Activated T-cell treated with anti-CD3 and anti-CD28 coated beads, Interleukin-2, amount 50 U/mL, for 72 hours (primary cell): ENCODE measurements around the gene PARP14. TPM values are rescaled to one million over a fixed set of nuclear protein-coding genes. Genes with fewer than 3 reads are reported as not detected.
"Not testable (repeated sequence)": the region's sequence is repeated elsewhere in the genome, so short reads cannot be mapped to it uniquely, and the experiment has no call there.

ENCODE experiments used
- ATAC-seq, 2 donors: fragments of 150-1000 bp; cut with Tn5 transposase; replicated peaks in 1 of 2; 2 replicates each; pipeline ENCODE4 v1.10.0; 2021; ENCODE audit warnings: moderate library complexity in 2 of 2, mild to moderate bottlenecking in 1 of 2
- DNase-seq, 2 donors: peaks; one replicate each; pipeline ENCODE4 v3.0.0; 2021 to 2022; ENCODE audit warnings: mixed read lengths in 1 of 2
- H3K27ac Mint-ChIP-seq: one replicate; pipeline ENCODE4 v1.8.0; 2022; ENCODE audit warnings: mild to moderate bottlenecking, moderate library complexity, mixed read lengths
- H3K27me3 Mint-ChIP-seq: one replicate; pipeline ENCODE4 v1.8.0; 2022; ENCODE audit warnings: low read depth, mixed read lengths
- H3K36me3 Mint-ChIP-seq, 2 donors: one replicate each; pipeline ENCODE4 v1.8.0; 2022; ENCODE audit warnings: mixed read lengths in 2 of 2, mild to moderate bottlenecking in 1 of 2; ENCODE audit not compliant: insufficient read depth in 2 of 2
- H3K4me1 Mint-ChIP-seq: one replicate; pipeline ENCODE4 v1.8.0; 2022; ENCODE audit warnings: low read depth, mixed read lengths
- H3K4me3 Mint-ChIP-seq, 2 donors: one replicate each; pipeline ENCODE4 v1.8.0; 2022; ENCODE audit warnings: mild to moderate bottlenecking in 2 of 2, mixed read lengths in 2 of 2, moderate library complexity in 2 of 2
- H3K9me3 Mint-ChIP-seq, 2 donors: one replicate each; pipeline ENCODE4 v1.8.0; 2022; ENCODE audit warnings: mixed read lengths in 2 of 2
- total RNA-seq, 2 donors: library from RNA; stranded (reverse); gene quantifications; one replicate each; pipeline ENCODE4 v1.2.3, GENCODE V29; 2022

PARP14 gene
- total RNA-seq, 2 donors from 2014 or later, result 56.5 to 80.1 TPM

DNA sequence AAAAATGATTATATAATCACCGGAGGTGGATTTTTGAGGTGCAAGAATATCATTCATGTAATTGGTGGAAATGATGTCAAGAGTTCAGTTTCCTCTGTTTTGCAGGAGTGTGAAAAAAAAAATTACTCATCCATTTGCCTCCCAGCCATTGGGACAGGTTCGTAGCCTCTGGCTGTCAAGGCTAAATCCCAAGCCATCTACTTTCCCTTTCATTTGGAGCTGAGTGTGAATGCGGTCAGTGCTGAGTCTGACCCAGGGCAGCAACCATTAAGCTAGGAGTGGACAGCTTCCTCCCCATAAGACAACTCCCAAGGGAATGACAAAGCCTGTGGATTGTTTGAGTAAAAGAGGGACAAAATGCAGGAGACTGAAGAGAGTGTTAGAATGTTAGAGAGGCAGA lies 33.6 kb downstream of the PARP14 start:
- Mint-ChIP-seq H3K27ac (no peak overlapping the region), H3K9me3 (peaks cover 0 to 3% of the 10 kb centered on the region in 2 donors), H3K4me3 (no peak overlapping the region), H3K27me3 (no peaks in the 10 kb centered on the region), H3K36me3 (peaks cover 15 to 45% of the 10 kb centered on the region in 2 donors), H3K4me1 (peaks cover 23% of the 10 kb centered on the region)
- DNase-seq (no peak), ATAC-seq (no peak)

DNA sequence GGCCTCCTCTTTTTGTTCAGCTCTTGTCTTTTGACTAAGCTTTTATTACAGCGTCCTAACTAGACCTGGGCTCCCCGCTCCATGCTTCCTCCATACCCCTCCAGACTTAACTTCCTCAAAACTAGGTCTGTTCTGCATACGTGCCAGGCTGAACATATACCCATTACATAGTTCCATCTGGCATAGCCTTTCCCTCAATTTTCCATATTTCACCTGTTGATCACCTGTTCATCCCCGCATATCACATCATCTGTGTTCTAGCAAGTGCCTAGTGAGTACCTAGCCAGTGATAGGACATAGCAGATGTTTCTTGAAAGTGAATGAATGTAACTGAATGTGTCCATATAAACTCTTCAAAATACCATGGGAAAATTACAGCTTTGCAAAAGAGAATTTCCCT lies 36.0 kb downstream of the PARP14 start:
- Mint-ChIP-seq H3K4me3 (no peak overlapping the region), H3K27ac (no peak overlapping the region), H3K4me1 (peaks cover 4% of the 10 kb centered on the region), H3K9me3 (no peaks in the 10 kb centered on the region), H3K27me3 (no peaks in the 10 kb centered on the region), H3K36me3 (peaks cover 12 to 38% of the 10 kb centered on the region in 2 donors)
- DNase-seq (no peak), ATAC-seq (no peak)

DNA sequence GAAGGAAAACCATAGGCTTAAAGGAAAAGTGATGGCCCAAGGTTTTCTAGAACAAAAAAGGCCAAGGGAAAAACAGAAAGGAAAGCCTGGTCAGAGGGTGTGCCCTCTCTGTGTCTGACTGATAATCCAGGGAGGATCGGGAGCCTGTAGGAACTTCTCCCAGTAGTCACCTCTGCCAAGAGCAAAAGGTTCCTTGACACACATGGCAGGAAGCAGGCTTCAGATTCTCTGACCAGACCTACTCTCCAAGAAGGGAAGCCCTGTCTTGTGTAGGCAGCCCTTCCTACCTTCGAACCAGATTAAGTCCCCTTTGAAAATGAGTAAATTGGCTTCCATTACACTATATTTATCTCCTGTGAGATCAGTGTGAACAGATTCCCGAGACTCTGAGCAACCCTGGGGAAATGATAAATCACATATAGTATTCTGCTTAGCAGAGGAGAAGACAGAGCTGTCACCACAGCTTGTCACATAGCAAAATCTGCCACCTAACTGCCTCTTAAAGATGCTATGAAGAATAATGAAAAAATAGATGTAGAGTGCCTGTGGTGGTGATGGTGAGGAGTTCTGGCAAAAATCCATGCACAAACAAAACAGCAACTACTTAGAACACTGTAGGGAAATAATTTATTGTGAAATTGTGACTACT lies 38.8 kb downstream of the PARP14 start:
- H3K36me3 Mint-ChIP-seq, result peaks cover 14 to 43% of the 10 kb centered on the region in 2 donors
- no peak for DNase-seq
- H3K27ac Mint-ChIP-seq, result no peak overlapping the region
- H3K27me3 Mint-ChIP-seq, result no peaks in the 10 kb centered on the region
- H3K4me3 Mint-ChIP-seq, result no peak overlapping the region
- no peaks in the 10 kb centered on the region for H3K4me1 Mint-ChIP-seq
- no peak for ATAC-seq
- H3K9me3 Mint-ChIP-seq, result no peaks in the 10 kb centered on the region

DNA sequence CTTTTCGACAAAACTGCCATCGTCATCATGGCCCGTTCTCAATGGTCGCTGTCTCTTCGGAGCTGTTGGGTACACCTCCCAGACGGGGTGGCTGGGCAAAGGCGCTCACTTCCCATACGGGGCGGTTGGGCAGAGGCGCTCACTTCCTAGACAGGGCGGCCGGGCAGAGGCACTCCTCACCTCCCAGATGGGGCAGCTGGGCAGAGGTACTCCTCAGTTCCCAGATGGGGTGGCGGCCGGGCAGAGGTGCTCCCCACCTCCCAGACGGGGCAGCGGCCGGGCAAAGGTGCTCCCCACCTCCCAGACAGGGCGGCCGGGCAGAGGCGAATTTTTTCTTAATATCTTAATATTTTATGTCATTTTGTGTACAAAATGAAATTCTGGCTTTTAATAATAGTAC lies 44.5 kb downstream of the PARP14 start:
- no peak for ATAC-seq
- H3K27ac Mint-ChIP-seq, result no peak overlapping the region

DNA sequence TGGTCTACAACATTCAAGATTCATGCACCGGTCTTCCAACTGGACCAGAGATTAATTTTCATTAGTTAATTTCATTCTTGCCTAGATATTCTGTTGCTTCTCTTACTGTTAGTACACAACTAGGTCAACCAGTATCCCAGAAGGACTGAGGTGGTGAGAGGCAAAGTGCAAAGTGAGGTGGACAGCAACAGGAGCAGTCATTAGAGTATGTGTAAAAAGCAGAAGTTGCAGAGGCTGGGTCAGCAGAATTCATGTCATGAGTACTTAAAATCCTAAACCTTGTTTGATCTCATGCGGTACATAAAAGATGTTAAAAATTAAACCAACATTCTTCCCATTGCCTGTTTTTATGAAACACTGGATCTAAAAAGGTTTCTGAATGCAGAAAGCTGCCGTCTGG lies 46.7 kb downstream of the PARP14 start:
- no peak overlapping the region for H3K4me3 Mint-ChIP-seq

More for the DNA sequence above, 44.5 kb downstream of the PARP14 start:
- Mint-ChIP-seq H3K4me1 (no peaks in the 10 kb centered on the region), H3K36me3 (peaks cover 10 to 23% of the 10 kb centered on the region in 2 donors), H3K9me3 (peaks cover 0 to 3% of the 10 kb centered on the region in 2 donors), H3K27me3 (no peaks in the 10 kb centered on the region), H3K4me3 (no peak overlapping the region)
- DNase-seq, result no peak

DNA sequence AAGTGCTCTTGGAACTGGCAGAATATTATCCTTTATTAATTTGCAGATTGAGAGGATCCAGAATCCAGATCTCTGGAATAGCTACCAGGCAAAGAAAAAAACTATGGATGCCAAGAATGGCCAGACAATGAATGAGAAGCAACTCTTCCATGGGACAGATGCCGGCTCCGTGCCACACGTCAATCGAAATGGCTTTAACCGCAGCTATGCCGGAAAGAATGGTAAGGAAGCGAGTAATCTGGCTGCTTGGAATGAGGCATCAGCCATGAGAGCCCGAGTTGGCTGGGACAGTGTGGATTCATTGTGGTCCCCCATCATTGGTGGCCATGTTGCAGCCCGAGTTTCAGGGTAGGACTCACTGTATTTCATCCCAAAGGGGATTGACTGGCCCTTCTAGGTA lies 47.1 kb downstream of the PARP14 start:
- Mint-ChIP-seq H3K27me3 (no peaks in the 10 kb centered on the region), H3K4me3 (no peak overlapping the region), H3K27ac (no peak overlapping the region), H3K4me1 (no peaks in the 10 kb centered on the region), H3K9me3 (peaks cover 0 to 3% of the 10 kb centered on the region in 2 donors), H3K36me3 (peaks cover 6 to 23% of the 10 kb centered on the region in 2 donors)
- DNase-seq, result no peak
- no peak for ATAC-seq

More for the DNA sequence above, 46.7 kb downstream of the PARP14 start:
- peaks cover 7 to 22% of the 10 kb centered on the region in 2 donors for H3K36me3 Mint-ChIP-seq
- H3K9me3 Mint-ChIP-seq, result peaks cover 0 to 3% of the 10 kb centered on the region in 2 donors
- no peak for ATAC-seq
- no peaks in the 10 kb centered on the region for H3K27me3 Mint-ChIP-seq
- H3K27ac Mint-ChIP-seq, result no peak overlapping the region
- H3K4me1 Mint-ChIP-seq, result no peaks in the 10 kb centered on the region
- no peak for DNase-seq

DNA sequence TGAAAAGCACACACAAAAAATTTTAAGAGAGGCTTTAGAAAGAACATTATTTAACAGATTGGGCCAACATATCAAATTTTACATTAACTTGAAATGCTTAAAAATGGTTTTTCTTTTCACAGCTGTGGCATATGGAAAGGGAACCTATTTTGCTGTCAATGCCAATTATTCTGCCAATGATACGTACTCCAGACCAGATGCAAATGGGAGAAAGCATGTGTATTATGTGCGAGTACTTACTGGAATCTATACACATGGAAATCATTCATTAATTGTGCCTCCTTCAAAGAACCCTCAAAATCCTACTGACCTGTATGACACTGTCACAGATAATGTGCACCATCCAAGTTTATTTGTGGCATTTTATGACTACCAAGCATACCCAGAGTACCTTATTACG lies 47.5 kb downstream of the PARP14 start:
- Mint-ChIP-seq H3K4me1 (no peaks in the 10 kb centered on the region), H3K4me3 (no peak overlapping the region), H3K9me3 (peaks cover 0 to 3% of the 10 kb centered on the region in 2 donors), H3K27me3 (no peaks in the 10 kb centered on the region), H3K36me3 (peaks cover 6 to 23% of the 10 kb centered on the region in 2 donors), H3K27ac (no peak overlapping the region)
- no peak for ATAC-seq
- no peak for DNase-seq

DNA sequence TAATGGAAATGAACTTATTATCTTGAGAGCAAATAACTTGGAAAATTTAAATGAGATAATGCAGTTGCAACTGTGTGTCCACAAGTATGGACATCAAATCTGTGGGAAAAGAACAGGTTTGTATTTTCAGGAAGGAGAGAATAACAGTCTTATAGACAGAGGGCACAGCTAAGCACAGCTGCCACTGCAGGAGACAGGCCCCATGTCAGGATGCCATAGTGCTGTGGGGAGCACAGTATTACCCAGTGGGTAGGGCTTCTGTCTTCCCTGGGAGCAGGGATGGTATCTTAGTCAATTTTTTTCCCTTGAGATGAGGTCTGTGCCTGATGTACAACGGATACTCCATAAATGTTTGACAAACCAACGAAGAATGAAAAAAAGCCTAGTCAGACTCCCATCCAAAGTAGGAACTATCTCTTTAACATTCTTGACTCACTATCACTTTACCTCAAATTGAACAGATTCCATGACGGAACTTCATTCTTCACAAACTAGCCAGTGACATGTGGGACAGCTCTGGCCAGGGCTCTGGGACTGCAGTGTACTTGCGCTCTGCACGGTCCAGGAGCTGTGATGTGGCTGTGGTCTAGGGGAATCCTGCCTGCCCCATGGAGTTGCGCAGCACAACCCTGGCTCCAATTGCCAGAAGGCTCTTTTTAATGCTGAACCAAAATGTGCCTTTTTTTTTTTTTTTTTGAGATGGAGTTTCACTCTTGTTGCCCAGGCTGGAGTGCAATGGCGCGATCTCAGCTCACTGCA lies 48.3 kb downstream of the PARP14 start:
- Mint-ChIP-seq H3K36me3 (peaks cover 4 to 24% of the 10 kb centered on the region in 2 donors), H3K9me3 (peaks cover 0 to 7% of the 10 kb centered on the region in 2 donors), H3K4me1 (no peaks in the 10 kb centered on the region), H3K4me3 (no peak overlapping the region), H3K27ac (no peak overlapping the region), H3K27me3 (no peaks in the 10 kb centered on the region)
- no peak for DNase-seq
- ATAC-seq, result no peak

DNA sequence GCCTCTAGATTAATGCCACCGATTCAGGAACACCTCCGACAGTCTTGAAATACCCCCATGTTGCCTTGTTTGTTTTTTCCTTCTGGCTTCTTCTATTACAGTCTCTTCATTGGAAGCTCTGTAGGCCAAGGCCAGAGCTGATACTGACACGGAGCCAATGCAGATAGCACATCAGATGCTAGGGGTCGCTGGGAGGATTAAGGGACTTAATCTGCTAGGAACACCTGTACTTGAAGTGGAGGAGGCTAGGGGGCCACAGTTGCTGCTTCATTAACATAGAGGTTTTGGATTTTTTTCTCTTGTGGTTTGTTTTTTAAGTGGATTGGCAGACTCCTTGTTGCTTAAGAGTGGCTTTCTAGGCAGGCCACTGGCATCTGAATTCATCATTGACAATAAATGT lies 49.6 kb downstream of the PARP14 start:
- DNase-seq (no peak), ATAC-seq (no peak)
- H3K4me1 Mint-ChIP-seq, result no peaks in the 10 kb centered on the region
- H3K36me3 Mint-ChIP-seq, result peaks cover 3 to 26% of the 10 kb centered on the region in 2 donors
- H3K27ac Mint-ChIP-seq, result no peak overlapping the region
- no peak overlapping the region for H3K4me3 Mint-ChIP-seq
- H3K9me3 Mint-ChIP-seq, result peaks cover 0 to 9% of the 10 kb centered on the region in 2 donors
- no peaks in the 10 kb centered on the region for H3K27me3 Mint-ChIP-seq

DNA sequence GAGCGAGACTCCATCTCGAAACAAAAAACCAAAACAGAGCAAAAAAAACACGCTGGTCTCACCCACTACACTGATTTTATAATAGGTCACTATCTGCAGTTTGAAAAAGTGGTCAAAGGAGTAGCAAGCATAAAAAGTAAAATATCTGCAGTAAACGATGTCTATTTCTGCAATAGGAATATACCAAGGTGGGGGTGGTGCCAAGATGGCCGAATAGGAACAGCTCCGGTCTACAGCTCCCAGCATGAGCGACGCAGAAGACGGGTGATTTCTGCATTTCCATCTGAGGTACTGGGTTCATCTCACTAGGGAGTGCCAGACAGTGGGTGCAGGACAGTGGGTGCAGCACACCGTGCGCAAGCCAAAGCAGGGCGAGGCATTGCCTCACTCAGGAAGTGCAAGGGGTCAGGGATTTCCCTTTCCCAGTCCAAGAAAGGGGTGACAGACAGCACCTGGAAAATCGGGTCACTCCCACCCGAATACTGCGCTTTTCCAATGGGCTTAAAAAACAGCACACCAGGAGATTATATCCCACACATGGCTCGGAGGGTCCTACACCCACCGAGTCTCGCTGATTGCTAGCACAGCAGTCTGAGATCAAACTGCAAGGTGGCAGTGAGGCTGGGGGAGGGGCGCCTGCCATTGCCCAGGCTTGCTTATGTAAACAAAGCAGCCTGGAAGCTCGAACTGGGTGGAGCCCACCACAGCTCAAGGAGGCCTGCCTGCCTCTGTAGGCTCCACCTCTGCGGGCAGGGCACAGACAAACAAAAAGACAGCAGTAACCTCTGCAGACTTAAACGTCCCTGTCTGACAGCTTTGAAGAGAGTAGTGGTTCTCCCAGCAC lies 52.3 kb downstream of the PARP14 start:
- not testable (repeated sequence) for H3K4me1 Mint-ChIP-seq, H3K27me3 Mint-ChIP-seq, H3K9me3 Mint-ChIP-seq, H3K4me3 Mint-ChIP-seq, DNase-seq, ATAC-seq
- Mint-ChIP-seq H3K27ac (peak overlapping the region; percentile 15), H3K36me3 (peaks cover 0 to 18% of the 10 kb centered on the region in 2 donors)

DNA sequence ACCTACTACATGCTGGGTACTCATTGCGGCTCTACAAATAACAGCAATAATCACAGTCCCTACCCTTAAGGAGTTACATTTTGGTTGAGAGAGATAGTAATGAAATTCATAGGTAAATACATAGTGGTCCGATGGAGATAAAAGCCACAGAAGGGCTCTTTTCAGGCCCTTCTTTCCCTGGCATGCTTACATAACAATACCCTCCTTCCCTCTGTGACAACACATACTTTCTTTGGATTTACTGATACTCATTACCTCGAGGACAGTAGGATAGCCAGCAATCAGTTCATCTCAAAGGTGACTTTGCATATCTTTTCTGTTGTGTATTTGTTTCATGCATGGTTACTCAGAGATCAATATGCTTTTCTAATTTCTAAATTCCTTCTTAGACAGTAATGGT lies 58.5 kb downstream of the PARP14 start:
- DNase-seq, result no peak
- peaks cover 0 to 2% of the 10 kb centered on the region in 2 donors for H3K9me3 Mint-ChIP-seq
- peaks cover 8 to 10% of the 10 kb centered on the region in 2 donors for H3K36me3 Mint-ChIP-seq
- H3K4me3 Mint-ChIP-seq, result no peak overlapping the region
- no peaks in the 10 kb centered on the region for H3K27me3 Mint-ChIP-seq
- no peak for ATAC-seq
- no peaks in the 10 kb centered on the region for H3K4me1 Mint-ChIP-seq
- no peak overlapping the region for H3K27ac Mint-ChIP-seq

DNA sequence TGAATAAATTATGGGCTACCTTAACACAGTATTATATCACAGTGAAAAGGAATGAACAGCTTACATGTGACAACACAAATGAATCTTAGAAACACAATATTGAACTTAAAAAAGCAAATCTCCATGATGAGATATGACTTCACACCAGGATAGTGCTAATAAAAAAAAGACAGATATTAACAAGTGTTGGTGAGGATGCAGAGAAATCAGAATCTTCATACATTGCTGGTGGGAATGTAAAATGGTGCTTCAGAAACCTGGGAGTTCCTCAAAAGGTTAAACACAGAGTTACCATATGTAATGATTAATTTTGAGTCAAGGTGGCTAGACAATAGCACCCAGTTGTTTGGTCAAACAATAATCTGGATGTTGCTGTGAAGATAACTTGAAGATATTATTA lies 61.6 kb downstream of the PARP14 start:
- DNase-seq, result no peak
- H3K4me3 Mint-ChIP-seq, result no peak overlapping the region
- H3K4me1 Mint-ChIP-seq, result no peaks in the 10 kb centered on the region
- no peak for ATAC-seq
- peaks cover 8 to 16% of the 10 kb centered on the region in 2 donors for H3K36me3 Mint-ChIP-seq
- H3K27ac Mint-ChIP-seq, result no peak overlapping the region
- peaks cover 0 to 2% of the 10 kb centered on the region in 2 donors for H3K9me3 Mint-ChIP-seq
- no peaks in the 10 kb centered on the region for H3K27me3 Mint-ChIP-seq

DNA sequence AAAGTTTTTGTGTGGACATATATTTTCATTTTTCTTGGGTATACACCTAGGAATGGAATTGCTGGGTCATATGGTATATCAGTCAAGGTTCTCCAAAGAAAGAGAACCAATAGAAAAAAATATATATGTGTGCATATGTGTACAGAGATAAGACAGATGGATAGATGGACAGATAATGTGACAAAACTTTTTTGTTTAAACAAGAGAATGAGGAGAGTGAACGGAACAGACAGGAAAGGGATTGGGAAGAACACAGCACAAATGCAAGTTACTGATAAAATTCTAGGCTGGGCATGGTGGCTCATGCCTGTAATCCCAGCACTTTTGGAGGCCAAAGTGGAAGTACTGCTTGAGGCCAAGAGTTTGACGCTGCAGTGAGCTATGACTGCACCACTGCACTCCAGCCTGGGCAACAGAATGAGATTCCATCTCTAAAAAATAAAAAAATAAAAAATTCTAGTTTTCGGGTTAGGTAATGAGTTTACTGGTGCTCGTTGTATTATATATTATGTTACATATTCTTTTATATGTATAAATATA lies 63.0 kb downstream of the PARP14 start:
- H3K4me3 Mint-ChIP-seq, result no peak overlapping the region
- no peaks in the 10 kb centered on the region for H3K4me1 Mint-ChIP-seq
- H3K27ac Mint-ChIP-seq, result no peak overlapping the region
- H3K36me3 Mint-ChIP-seq, result peaks cover 8 to 19% of the 10 kb centered on the region in 2 donors
- no peak for DNase-seq
- no peaks in the 10 kb centered on the region for H3K27me3 Mint-ChIP-seq
- peaks cover 0 to 2% of the 10 kb centered on the region in 2 donors for H3K9me3 Mint-ChIP-seq
- no peak for ATAC-seq
